Keratinocyte (primary cell): ENCODE data around the gene RBMY1A1. TPM values are rescaled to one million over a fixed set of nuclear protein-coding genes. Genes with fewer than 3 reads are reported as not detected.
"Not testable (repeated sequence)": the region's sequence is repeated elsewhere in the genome, so short reads cannot be mapped to it uniquely, and the experiment has no call there.

Source experiments
- DNase-seq: peaks from one replicate; pipeline ENCODE4 v3.0.0-alpha.2; 2011; ENCODE audit warnings: low read depth, missing footprints, low spot score
- FAIRE-seq: peaks from 2 replicates; lab custom pipeline; 2011; peaks lifted over from hg19 to GRCh38; lab: Jason Lieb, UNC
- H2AFZ ChIP-seq: 2 replicates; pipeline ENCODE4 v1.6.0; 2012; ENCODE audit warnings: low read length, control low read depth, inconsistent platforms; ENCODE audit not compliant: control insufficient read depth
- H3K27ac ChIP-seq: 2 replicates; pipeline ENCODE4 v1.5.1; 2011; ENCODE audit warnings: low read length; ENCODE audit not compliant: control insufficient read depth, insufficient read depth
- H3K27me3 ChIP-seq: 3 replicates; pipeline ENCODE4 v1.6.0; 2011; ENCODE audit warnings: low read length; ENCODE audit not compliant: control insufficient read depth, insufficient read depth; ENCODE audit errors: extremely low read depth
- H3K36me3 ChIP-seq, 2 experiments: 2 replicates in 1 of 2; 3 replicates in 1 of 2; pipeline ENCODE4 v1.5.1; 2011; ENCODE audit warnings: low read length in 2 of 2, mild to moderate bottlenecking in 1 of 2; ENCODE audit not compliant: control insufficient read depth in 2 of 2, insufficient read depth in 2 of 2; ENCODE audit errors: extremely low read depth in 1 of 2
- H3K4me1 ChIP-seq: 3 replicates; pipeline ENCODE4 v1.5.1; 2011; ENCODE audit warnings: low read length; ENCODE audit not compliant: control insufficient read depth, insufficient read depth; ENCODE audit errors: extremely low read depth
- H3K4me2 ChIP-seq: 3 replicates; pipeline ENCODE4 v1.6.0; 2011; ENCODE audit warnings: low read depth, low read length; ENCODE audit not compliant: control insufficient read depth, insufficient read depth; ENCODE audit errors: extremely low read depth
- H3K4me3 ChIP-seq, 3 experiments: fragments of 200-600 bp in 1 of 3; sonication (generic) in 1 of 3; 2 replicates in 2 of 3; 3 replicates in 1 of 3; pipeline ENCODE4 v1.5.1; 2011 to 2016; ENCODE audit warnings: low read length in 3 of 3, mild to moderate bottlenecking in 3 of 3, control low read depth in 2 of 3, inconsistent platforms in 1 of 3, low read depth in 1 of 3, mixed read lengths in 1 of 3, mixed run types in 1 of 3, moderate library complexity in 1 of 3; ENCODE audit not compliant: control insufficient read depth in 2 of 3, insufficient read depth in 2 of 3; ENCODE audit errors: extremely low read depth in 1 of 3
- H3K79me2 ChIP-seq: 2 replicates; pipeline ENCODE4 v1.6.0; 2012; ENCODE audit warnings: low read length; ENCODE audit not compliant: control insufficient read depth, insufficient read depth
- H3K9ac ChIP-seq: 3 replicates; pipeline ENCODE4 v1.6.0; 2011; ENCODE audit warnings: low read length; ENCODE audit not compliant: control insufficient read depth, insufficient read depth; ENCODE audit errors: extremely low read depth
- H3K9me1 ChIP-seq: 3 replicates; pipeline ENCODE4 v1.6.0; 2011; ENCODE audit warnings: low read length; ENCODE audit not compliant: control insufficient read depth, insufficient read depth; ENCODE audit errors: extremely low read depth
- H3K9me3 ChIP-seq: 2 replicates; pipeline ENCODE4 v1.5.1; 2012; ENCODE audit warnings: low read depth, low read length; ENCODE audit not compliant: control insufficient read depth
- H4K20me1 ChIP-seq: 3 replicates; pipeline ENCODE4 v1.6.0; 2011; ENCODE audit warnings: low read length; ENCODE audit not compliant: control insufficient read depth, insufficient read depth; ENCODE audit errors: extremely low read depth
- EZH2 ChIP-seq: IDR thresholded peaks from one replicate; pipeline ENCODE4 v1.6.1; 2012; ENCODE audit warnings: inconsistent platforms, mild to moderate bottlenecking, low read length, moderate library complexity
- dilution Hi-C: fragments of 300-500 bp; cut with MboI; formaldehyde crosslinking; loops from one replicate; pipeline ENCODE4 v1.7.0; 2020; ENCODE audit warnings: low sequenced_read_pairs; ENCODE audit not compliant: extremely low pct_ligation_motif_present
- polyA plus RNA-seq, 5 experiments: library from polyadenylated mRNA; depleted of rRNA in 3 of 5; stranded (reverse) in 3 of 5; stranded (forward) in 1 of 5; unstranded in 1 of 5; fragments of >200 nt; gene quantifications; 1 replicate in 1 of 5; 2 replicates in 3 of 5; 3 replicates in 1 of 5; pipeline versions ENCODE4 v1.2.1 to v1.2.3, GENCODE V29; 2011 to 2012; ENCODE audit warnings: missing spikeins in 2 of 5, low read depth in 1 of 5, low replicate concordance in 1 of 5
- TF ChIP-seq, protein P1 (sequence below), 3 experiments: IDR thresholded peaks in 1 of 3; conservative IDR thresholded peaks in 1 of 3; optimal IDR thresholded peaks in 1 of 3; 2 replicates in 2 of 3; 3 replicates in 1 of 3; pipeline versions ENCODE3 to v1.5.1; 2011; ENCODE audit warnings: low read length in 3 of 3, mild to moderate bottlenecking in 3 of 3, moderate library complexity in 2 of 3, control low read depth in 1 of 3, inconsistent platforms in 1 of 3; ENCODE audit not compliant: insufficient read depth in 2 of 3; ENCODE audit errors: extremely low read depth in 1 of 3

RBMY1A1 gene
- polyA plus RNA-seq, 1 donor (not counting 4 experiments of a cell fraction or from before 2014, with no cell fraction given) = not detected

- TF ChIP-seq EZH2 = no peak
- TF ChIP-seq, protein P1, sequence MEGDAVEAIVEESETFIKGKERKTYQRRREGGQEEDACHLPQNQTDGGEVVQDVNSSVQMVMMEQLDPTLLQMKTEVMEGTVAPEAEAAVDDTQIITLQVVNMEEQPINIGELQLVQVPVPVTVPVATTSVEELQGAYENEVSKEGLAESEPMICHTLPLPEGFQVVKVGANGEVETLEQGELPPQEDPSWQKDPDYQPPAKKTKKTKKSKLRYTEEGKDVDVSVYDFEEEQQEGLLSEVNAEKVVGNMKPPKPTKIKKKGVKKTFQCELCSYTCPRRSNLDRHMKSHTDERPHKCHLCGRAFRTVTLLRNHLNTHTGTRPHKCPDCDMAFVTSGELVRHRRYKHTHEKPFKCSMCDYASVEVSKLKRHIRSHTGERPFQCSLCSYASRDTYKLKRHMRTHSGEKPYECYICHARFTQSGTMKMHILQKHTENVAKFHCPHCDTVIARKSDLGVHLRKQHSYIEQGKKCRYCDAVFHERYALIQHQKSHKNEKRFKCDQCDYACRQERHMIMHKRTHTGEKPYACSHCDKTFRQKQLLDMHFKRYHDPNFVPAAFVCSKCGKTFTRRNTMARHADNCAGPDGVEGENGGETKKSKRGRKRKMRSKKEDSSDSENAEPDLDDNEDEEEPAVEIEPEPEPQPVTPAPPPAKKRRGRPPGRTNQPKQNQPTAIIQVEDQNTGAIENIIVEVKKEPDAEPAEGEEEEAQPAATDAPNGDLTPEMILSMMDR (optimal IDR thresholded peaks at IDR 0.05 in 1 of 3, IDR thresholded peaks at IDR 0.05 in 1 of 3, conservative IDR thresholded peaks at IDR 0.05 in 1 of 3; ENCODE audit: extremely low read depth in 1 of 3, insufficient read depth in 2 of 3, low read length in 3 of 3) = no peak
- H3K9ac ChIP-seq = no peak overlapping the region
- dilution Hi-C loops = no loop called here
Observed at GRCh38 chrY:21585449-21585848, 50.8 kb downstream of the RBMY1A1 start.

DNA sequence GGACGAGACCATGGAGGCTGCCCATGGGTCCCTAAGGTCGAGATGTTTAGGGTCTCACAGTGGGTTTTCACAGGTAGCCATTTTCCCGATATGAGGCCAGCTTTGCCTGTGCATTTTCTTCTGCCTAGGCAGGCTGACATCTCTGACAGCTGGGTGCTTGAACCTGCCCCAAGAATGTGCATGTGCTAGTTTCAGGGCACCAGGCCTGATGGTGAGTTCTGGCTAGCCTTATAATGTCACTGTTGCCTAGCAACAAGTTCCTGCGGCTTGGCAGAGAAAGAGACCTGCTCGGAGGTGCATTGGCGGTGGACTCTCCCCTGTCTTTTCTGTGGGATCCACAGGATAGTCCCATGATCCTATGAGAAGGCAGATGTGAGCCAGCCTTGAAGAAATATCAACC, 51.8 kb downstream of the RBMY1A1 start:
- H3K9me1 ChIP-seq, H3K9me3 ChIP-seq, H3K4me3 ChIP-seq, H3K4me1 ChIP-seq, H2AFZ ChIP-seq, H3K27ac ChIP-seq, DNase-seq, H3K9ac ChIP-seq, H4K20me1 ChIP-seq, FAIRE-seq, H3K27me3 ChIP-seq, dilution Hi-C loops, H3K79me2 ChIP-seq, H3K36me3 ChIP-seq, H3K4me2 ChIP-seq: not testable (repeated sequence)

More at GRCh38 chrY:21585449-21585848, 50.8 kb downstream of the RBMY1A1 start:
- Histone ChIP-seq H3K36me3 (no peaks in the 10 kb centered on the region), H3K4me2 (no peak overlapping the region), H3K9me3 (no peaks in the 10 kb centered on the region), H3K4me3 (no peak overlapping the region), H3K27me3 (no peaks in the 10 kb centered on the region), H4K20me1 (no peaks in the 10 kb centered on the region), H3K9me1 (no peaks in the 10 kb centered on the region), H3K27ac (no peak overlapping the region), H3K79me2 (no peaks in the 10 kb centered on the region), H2AFZ (no peak overlapping the region), H3K4me1 (no peaks in the 10 kb centered on the region)
- no peak for DNase-seq
- FAIRE-seq = no peak

DNA sequence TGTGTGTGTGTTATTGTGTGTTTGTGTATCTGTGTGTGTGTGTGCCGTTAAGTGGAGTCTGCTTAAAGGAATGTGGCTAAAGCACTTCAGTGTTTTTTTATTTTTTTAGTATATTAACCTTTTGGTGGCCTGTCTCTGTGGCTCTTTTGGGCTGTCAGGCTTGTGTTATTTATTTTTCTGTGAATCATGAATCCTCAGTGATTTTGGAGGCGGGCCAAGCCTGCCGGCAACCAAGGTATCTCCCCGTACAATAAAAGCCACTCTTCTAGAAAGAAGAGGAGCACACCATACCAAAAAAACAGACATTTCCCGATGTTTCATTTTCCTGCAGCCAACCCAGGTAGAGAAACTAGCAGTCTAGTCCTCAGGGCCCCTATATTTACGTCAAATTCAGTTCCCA, 57.4 kb downstream of the RBMY1A1 start:
- Histone ChIP-seq H3K27ac (no peak overlapping the region), H3K36me3 (no peaks in the 10 kb centered on the region), H3K4me3 (no peak overlapping the region), H2AFZ (no peak overlapping the region), H3K4me2 (no peak overlapping the region), H3K27me3 (no peaks in the 10 kb centered on the region), H3K79me2 (no peaks in the 10 kb centered on the region), H3K4me1 (no peaks in the 10 kb centered on the region), H3K9ac (no peak overlapping the region), H3K9me3 (no peaks in the 10 kb centered on the region), H4K20me1 (no peaks in the 10 kb centered on the region), H3K9me1 (no peaks in the 10 kb centered on the region)
- FAIRE-seq (no peak), DNase-seq (no peak)
- TF ChIP-seq EZH2 = no peak
- TF ChIP-seq, protein P1 (optimal IDR thresholded peaks at IDR 0.05 in 1 of 3, IDR thresholded peaks at IDR 0.05 in 1 of 3, conservative IDR thresholded peaks at IDR 0.05 in 1 of 3; ENCODE audit: extremely low read depth in 1 of 3, insufficient read depth in 2 of 3, low read length in 3 of 3) = no peak
- dilution Hi-C loops = no loop called here

DNA sequence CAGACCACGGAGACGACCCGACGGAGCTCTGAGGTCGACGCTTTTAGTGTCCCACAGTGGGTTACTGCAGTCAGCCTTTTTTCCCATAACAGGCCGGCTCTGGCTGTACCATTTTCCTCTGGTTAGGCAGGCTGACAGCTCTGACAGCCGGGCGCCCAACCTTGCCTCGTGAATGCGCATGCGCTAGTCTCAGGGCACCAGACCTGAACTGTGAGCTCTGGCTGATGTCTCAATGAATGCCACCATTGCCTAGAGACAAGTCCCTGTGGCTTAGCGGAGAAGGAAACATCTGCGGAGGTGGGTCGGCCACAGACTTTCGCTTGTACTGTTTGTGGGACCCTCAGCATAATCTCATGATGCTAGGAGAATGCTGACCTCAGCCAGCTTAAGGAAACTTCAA, 61.6 kb downstream of the RBMY1A1 start:
- H3K27me3 ChIP-seq, FAIRE-seq: not testable (repeated sequence)

More for the DNA sequence above, 61.6 kb downstream of the RBMY1A1 start:
- dilution Hi-C loops, H3K9me1 ChIP-seq, H3K4me2 ChIP-seq, H3K79me2 ChIP-seq, H3K4me3 ChIP-seq, H3K9ac ChIP-seq, H3K27ac ChIP-seq, H3K9me3 ChIP-seq, DNase-seq, H3K4me1 ChIP-seq, H2AFZ ChIP-seq, H4K20me1 ChIP-seq, H3K36me3 ChIP-seq: not testable (repeated sequence)
